ENCODE measurements around the gene KLK5.
"Not testable (repeated sequence)": the region's sequence is repeated elsewhere in the genome, so short reads cannot be mapped to it uniquely, and the experiment has no call there.

The KLK5 gene

GRCh38 chr19:50896591-50897190, 56.1 kb downstream of the KLK5 start:
- DNase-seq (ENCODE audit: low spot score): peak; percentile 85
- TF ChIP-seq, protein P1, sequence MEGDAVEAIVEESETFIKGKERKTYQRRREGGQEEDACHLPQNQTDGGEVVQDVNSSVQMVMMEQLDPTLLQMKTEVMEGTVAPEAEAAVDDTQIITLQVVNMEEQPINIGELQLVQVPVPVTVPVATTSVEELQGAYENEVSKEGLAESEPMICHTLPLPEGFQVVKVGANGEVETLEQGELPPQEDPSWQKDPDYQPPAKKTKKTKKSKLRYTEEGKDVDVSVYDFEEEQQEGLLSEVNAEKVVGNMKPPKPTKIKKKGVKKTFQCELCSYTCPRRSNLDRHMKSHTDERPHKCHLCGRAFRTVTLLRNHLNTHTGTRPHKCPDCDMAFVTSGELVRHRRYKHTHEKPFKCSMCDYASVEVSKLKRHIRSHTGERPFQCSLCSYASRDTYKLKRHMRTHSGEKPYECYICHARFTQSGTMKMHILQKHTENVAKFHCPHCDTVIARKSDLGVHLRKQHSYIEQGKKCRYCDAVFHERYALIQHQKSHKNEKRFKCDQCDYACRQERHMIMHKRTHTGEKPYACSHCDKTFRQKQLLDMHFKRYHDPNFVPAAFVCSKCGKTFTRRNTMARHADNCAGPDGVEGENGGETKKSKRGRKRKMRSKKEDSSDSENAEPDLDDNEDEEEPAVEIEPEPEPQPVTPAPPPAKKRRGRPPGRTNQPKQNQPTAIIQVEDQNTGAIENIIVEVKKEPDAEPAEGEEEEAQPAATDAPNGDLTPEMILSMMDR (IDR thresholded peaks at IDR 0.05; ENCODE audit: extremely low read depth, insufficient read depth, missing control alignments): no peak
- in situ Hi-C loops (cut with MboI; ENCODE audit: low pct_unique_long_range_greater_than_20kb, low sequenced_read_pairs, unreplicated experiment): no loop called here

DNA sequence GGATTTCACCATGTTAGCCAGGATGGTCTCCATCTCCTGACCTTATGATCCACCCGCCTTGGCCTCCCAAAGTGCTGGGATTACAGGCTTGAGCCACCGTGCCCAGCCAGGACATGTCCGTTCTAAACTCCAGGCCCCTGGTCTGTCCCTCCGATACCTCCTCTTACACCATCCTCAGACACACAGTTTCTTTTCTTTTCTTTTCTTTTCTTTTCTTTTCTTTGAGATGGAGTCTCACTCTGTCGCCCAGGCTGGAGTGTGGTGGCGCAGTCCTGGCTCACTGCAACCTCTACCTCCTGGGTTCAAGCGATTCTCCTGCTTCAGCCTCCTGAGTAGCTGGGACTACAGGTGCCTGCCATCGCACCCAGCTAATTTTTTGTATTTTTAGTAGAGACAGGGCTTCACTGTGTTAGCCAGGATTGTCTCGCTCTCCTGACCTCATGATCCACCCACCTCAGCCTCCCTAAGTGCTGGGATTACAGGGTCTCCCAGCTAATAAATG, 56.7 kb downstream of the KLK5 start:
- DNase-seq (ENCODE audit: low spot score); in situ Hi-C loops (cut with MboI; ENCODE audit: low pct_unique_long_range_greater_than_20kb, low sequenced_read_pairs, unreplicated experiment): not testable (repeated sequence)

DNA sequence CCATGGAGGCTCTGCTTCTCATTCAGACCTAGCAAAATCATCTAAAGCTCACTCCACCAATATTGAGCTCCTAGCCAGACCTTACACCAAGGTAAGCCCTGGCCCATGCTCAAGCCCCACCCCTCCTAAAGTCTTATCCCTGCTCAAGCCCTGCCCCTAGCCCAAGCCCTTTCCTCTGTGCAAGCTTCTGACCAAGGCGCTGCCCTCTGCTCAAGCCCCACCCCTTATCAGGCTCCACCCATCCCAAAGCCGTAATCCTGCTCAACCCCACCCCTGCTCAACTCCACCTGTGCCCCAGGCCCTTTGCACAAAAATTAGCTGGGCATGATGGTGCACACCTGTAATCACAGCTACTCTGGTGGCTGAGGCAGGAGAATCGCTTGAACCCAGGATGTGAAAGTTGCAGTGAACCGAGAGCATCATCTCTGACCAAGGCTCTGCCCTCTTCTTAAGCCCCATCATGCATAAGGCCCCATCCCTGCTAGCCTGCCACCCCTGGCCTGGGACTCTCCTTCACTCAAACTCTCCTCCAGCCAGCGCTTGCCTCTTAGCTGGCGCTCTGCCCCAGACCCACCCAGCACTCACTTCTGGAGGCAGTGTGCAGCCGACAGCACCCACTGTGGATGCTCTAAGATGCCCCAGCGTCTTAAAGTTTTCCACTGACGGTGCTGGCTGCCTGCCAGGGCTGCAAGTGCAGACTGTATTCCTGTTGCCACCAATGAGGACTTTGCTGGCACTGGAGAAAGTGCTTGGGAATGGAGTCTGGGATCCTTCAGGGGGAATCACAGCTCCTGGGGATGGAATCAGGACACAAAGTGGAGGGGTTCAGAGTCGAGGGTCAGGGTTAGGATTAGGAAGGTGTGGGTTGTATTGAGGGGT, 58.1 kb downstream of the KLK5 start:
- DNase-seq (ENCODE audit: low spot score): no peak
- in situ Hi-C loops (cut with MboI; ENCODE audit: low pct_unique_long_range_greater_than_20kb, low sequenced_read_pairs, unreplicated experiment): no loop called here
- TF ChIP-seq, protein P1 (IDR thresholded peaks at IDR 0.05; ENCODE audit: extremely low read depth, insufficient read depth, missing control alignments): no peak

Measured in GM13977 (cell line).